Endothelial cell of umbilical vein (primary cell): ENCODE measurements around the gene CAPN5. TPM values are rescaled to one million over a fixed set of nuclear protein-coding genes. Genes with fewer than 3 reads are reported as not detected.

ENCODE experiments used
- BruUV-seq: library from RNA; stranded (reverse); fragments of 400-500 nt; replicated peaks from 2 replicates; lab custom pipeline; 2021; lab: Mats Ljungman, UMichigan
- CTCF ChIA-PET: fragments of 300-600, 350-600 bp; sonication (Branson Sonifier 250); formaldehyde crosslinking; loops from one replicate; lab custom pipeline; 2021; ENCODE audit warnings: antibody characterized with exemption, inconsistent platforms; lab: Charles Lee
- POLR2A ChIA-PET: fragments of 300-600, 350-600 bp; sonication (Branson Sonifier 250); formaldehyde crosslinking; loops from one replicate; lab custom pipeline; 2021; ENCODE audit warnings: antibody characterized with exemption, inconsistent platforms; lab: Charles Lee
- DNase-seq: peaks from one replicate; pipeline ENCODE4 v3.0.0-alpha.2; 2011; ENCODE audit warnings: low read depth, low spot score
- FAIRE-seq: peaks from 2 replicates; lab custom pipeline; 2011; peaks lifted over from hg19 to GRCh38; lab: Jason Lieb, UNC
- H2AFZ ChIP-seq: 2 replicates; pipeline ENCODE4 v1.6.0; 2012; ENCODE audit warnings: low read depth, low read length, control low read depth, inconsistent platforms
- H3K27ac ChIP-seq: 2 replicates; pipeline ENCODE4 v1.5.1; 2011; ENCODE audit warnings: low read depth, mild to moderate bottlenecking, control low read depth, low read length, moderate library complexity; ENCODE audit not compliant: insufficient read depth
- H3K27me3 ChIP-seq, 2 experiments: 2 replicates each; pipeline versions ENCODE4 v1.6.0 to v1.6.1; 2011; ENCODE audit warnings: low read length in 2 of 2, mixed read lengths in 1 of 2; ENCODE audit not compliant: control insufficient read depth in 2 of 2, insufficient read depth in 2 of 2
- H3K36me3 ChIP-seq, 2 experiments: 2 replicates in 1 of 2; 3 replicates in 1 of 2; pipeline ENCODE4 v1.5.1; 2011; ENCODE audit warnings: low read length in 2 of 2, mild to moderate bottlenecking in 1 of 2, moderate library complexity in 1 of 2; ENCODE audit not compliant: control insufficient read depth in 2 of 2, insufficient read depth in 2 of 2; ENCODE audit errors: extremely low read depth in 1 of 2
- H3K4me1 ChIP-seq: 3 replicates; pipeline ENCODE4 v1.5.1; 2011; ENCODE audit warnings: mild to moderate bottlenecking, low read length; ENCODE audit not compliant: control insufficient read depth, insufficient read depth; ENCODE audit errors: extremely low read depth
- H3K4me2 ChIP-seq: 2 replicates; pipeline ENCODE4 v1.6.1; 2011; ENCODE audit warnings: low read length, control low read depth, mixed read lengths; ENCODE audit not compliant: insufficient read depth
- H3K4me3 ChIP-seq, 3 experiments: fragments of 200-600 bp in 1 of 3; sonication (generic), shearing (Covaris generic) in 1 of 3; replicated peaks in 1 of 3; 2 replicates each; pipeline ENCODE4 v1.5.1; 2011 to 2016; ENCODE audit warnings: control low read depth in 3 of 3, low read length in 3 of 3, mild to moderate bottlenecking in 2 of 3, inconsistent platforms in 1 of 3, low read depth in 1 of 3, moderate library complexity in 1 of 3; ENCODE audit not compliant: insufficient read depth in 1 of 3
- H3K79me2 ChIP-seq: 2 replicates; pipeline ENCODE4 v1.6.0; 2012; ENCODE audit warnings: low read length, inconsistent platforms; ENCODE audit not compliant: control insufficient read depth, insufficient read depth
- H3K9ac ChIP-seq: replicated peaks from 2 replicates; pipeline ENCODE3; 2011; ENCODE audit warnings: low read length, control low read depth; ENCODE audit not compliant: insufficient read depth; ENCODE audit errors: extremely low read depth
- H3K9me1 ChIP-seq: replicated peaks from 3 replicates; pipeline ENCODE4 v1.6.0; 2011; ENCODE audit warnings: mild to moderate bottlenecking, low read length; ENCODE audit not compliant: control insufficient read depth, insufficient read depth; ENCODE audit errors: extremely low read depth
- H3K9me3 ChIP-seq: replicated peaks from 2 replicates; pipeline ENCODE4 v1.5.1; 2012; ENCODE audit warnings: low read length, inconsistent platforms; ENCODE audit not compliant: control insufficient read depth, insufficient read depth
- H4K20me1 ChIP-seq: replicated peaks from 2 replicates; pipeline ENCODE3; 2011; ENCODE audit warnings: mild to moderate bottlenecking, low read length; ENCODE audit not compliant: control insufficient read depth, insufficient read depth; ENCODE audit errors: extremely low read depth
- CTCF ChIP-seq, 2 donors: IDR thresholded peaks; 1 replicate in 1 of 2; 2 replicates in 1 of 2; pipeline ENCODE4 v1.5.1; 2011; ENCODE audit warnings: low read length in 2 of 2, mild to moderate bottlenecking in 2 of 2, moderate library complexity in 2 of 2, control low read depth in 1 of 2, inconsistent platforms in 1 of 2, low read depth in 1 of 2; ENCODE audit not compliant: insufficient read depth in 1 of 2; ENCODE audit errors: extremely low read depth in 1 of 2
- EZH2 ChIP-seq: IDR thresholded peaks from 2 replicates; pipeline ENCODE4 v1.6.1; 2012; ENCODE audit warnings: borderline replicate concordance, low read depth, mild to moderate bottlenecking, moderate library complexity, low read length, inconsistent platforms; ENCODE audit not compliant: severe bottlenecking
- FOS ChIP-seq: IDR thresholded peaks from 2 replicates; pipeline ENCODE4 v1.6.1; 2011; ENCODE audit warnings: mild to moderate bottlenecking, low read length, moderate library complexity, borderline replicate concordance; ENCODE audit not compliant: insufficient read depth
- GATA2 ChIP-seq: IDR thresholded peaks from 2 replicates; pipeline ENCODE4 v1.7.0; 2011; ENCODE audit warnings: low read depth, mild to moderate bottlenecking, moderate library complexity, mixed read lengths, low read length; ENCODE audit not compliant: insufficient read length, insufficient read depth
- JUN ChIP-seq: IDR thresholded peaks from 2 replicates; pipeline ENCODE4 v1.6.1; 2011; ENCODE audit warnings: borderline replicate concordance, low read depth; ENCODE audit not compliant: insufficient read length, insufficient read depth
- MAX ChIP-seq: IDR thresholded peaks from 2 replicates; pipeline ENCODE4 v1.6.1; 2011; ENCODE audit not compliant: insufficient read depth, insufficient read length
- MYC ChIP-seq: IDR thresholded peaks from one replicate; pipeline ENCODE4 v1.6.1; 2011; ENCODE audit warnings: mild to moderate bottlenecking, low read depth, low read length
- POLR2A ChIP-seq: IDR thresholded peaks from 2 replicates; pipeline ENCODE4 v1.6.1; 2012; ENCODE audit warnings: low read depth, mild to moderate bottlenecking, control low read depth, low read length
- POLR2AphosphoS5 ChIP-seq: IDR thresholded peaks from 2 replicates; pipeline ENCODE4 v1.6.1; 2012; ENCODE audit warnings: low read depth, mild to moderate bottlenecking, control low read depth, low read length, moderate library complexity; ENCODE audit not compliant: insufficient read depth
- dilution Hi-C: fragments of 300-500 bp; cut with MboI; formaldehyde crosslinking; loops from one replicate; pipeline ENCODE4 v1.15.0; 2019; ENCODE audit warnings: low sequenced_read_pairs; ENCODE audit not compliant: extremely low pct_ligation_motif_present
- intact Hi-C: fragments of 100-400 bp; cut with micrococcal nuclease; formaldehyde crosslinking; loops from one replicate; pipeline ENCODE4 v1.10.0; 2022
- polyA plus RNA-seq, 4 experiments: library from polyadenylated mRNA; depleted of rRNA in 3 of 4; stranded (reverse) in 3 of 4; unstranded in 1 of 4; fragments of >200 nt; gene quantifications; 2 replicates each; pipeline versions ENCODE4 v1.2.1 to v1.2.3, GENCODE V29; 2011 to 2012; ENCODE audit warnings: missing spikeins in 1 of 4
- total RNA-seq: library from RNA; stranded (reverse); gene quantifications from 2 replicates; pipeline ENCODE4 v1.2.3, GENCODE V29; 2021

Gene CAPN5
- total and polyA plus RNA-seq, 2 donors (not counting 3 experiments of a cell fraction or from before 2014, with no cell fraction given), result 15.0 to 17.0 TPM

DNA sequence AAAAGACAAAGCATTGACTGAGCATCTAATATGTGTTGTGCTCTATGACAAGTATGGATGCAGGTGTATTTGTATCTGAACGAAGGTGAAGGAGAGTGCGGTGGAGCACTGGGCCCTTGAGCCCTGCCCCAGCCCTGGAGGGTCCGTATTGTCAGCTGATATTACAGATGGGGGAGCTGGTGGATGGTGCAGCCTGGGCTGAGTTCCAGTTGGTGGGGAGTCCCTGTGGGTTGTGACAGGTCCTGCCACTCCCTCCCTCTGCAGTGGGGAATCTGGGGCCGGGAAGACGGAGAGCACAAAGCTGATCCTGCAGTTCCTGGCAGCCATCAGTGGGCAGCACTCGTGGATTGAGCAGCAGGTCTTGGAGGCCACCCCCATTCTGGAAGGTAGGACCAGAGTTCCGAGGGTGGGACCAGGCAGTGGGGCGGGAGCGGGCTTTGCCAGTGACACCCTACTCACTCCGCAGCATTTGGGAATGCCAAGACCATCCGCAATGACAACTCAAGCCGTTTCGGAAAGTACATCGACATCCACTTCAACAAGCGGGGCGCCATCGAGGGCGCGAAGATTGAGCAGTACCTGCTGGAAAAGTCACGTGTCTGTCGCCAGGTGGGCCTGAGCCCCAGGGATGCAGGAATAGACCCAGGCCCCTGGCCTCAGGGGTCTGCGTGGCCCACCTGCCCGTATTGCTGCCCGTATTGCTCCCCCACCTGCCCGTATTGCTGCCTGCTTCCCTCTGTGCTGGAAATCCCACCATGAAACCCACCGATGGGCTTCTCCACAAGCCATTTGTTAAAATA lies 89.8 kb downstream of the CAPN5 start:
- POLR2A ChIA-PET, result no interaction called here
- CTCF ChIA-PET, result interaction anchor here (0.9 to 1.0 kb wide), 2 partner anchors 29 to 109 kb away, joined by 3 to 6 read pairs; no protein-coding TSS in a partner anchor

More for the DNA sequence above, 89.8 kb downstream of the CAPN5 start:
- no peaks in the 10 kb centered on the region for H3K36me3 ChIP-seq
- intact Hi-C loops (no loop called here), dilution Hi-C loops (no loop called here)
- H4K20me1 ChIP-seq, result no peaks in the 10 kb centered on the region
- TF ChIP-seq MYC (no peak), JUN (no peak), EZH2 (no peak), CTCF (IDR thresholded peaks at IDR 0.05; ENCODE audit: extremely low read depth in 1 of 2, insufficient read depth in 1 of 2, low read depth in 1 of 2, low read length in 2 of 2) (no peak), POLR2AphosphoS5 (no peak), POLR2A (no peak), FOS (no peak), GATA2 (no peak), MAX (no peak)
- no peak overlapping the region for H3K4me3 ChIP-seq
- H3K79me2 ChIP-seq, result no peaks in the 10 kb centered on the region
- H3K27me3 ChIP-seq, result peaks cover 0 to 2% of the 10 kb centered on the region in 2 experiments
- no peak for FAIRE-seq
- no peak overlapping the region for H3K4me2 ChIP-seq
- H3K9ac ChIP-seq, result no peak overlapping the region
- BruUV-seq, result no TSS peak
- H3K9me3 ChIP-seq, result no peaks in the 10 kb centered on the region
- no peak overlapping the region for H3K27ac ChIP-seq
- H2AFZ ChIP-seq, result no peak overlapping the region
- no peak for DNase-seq
- no peaks in the 10 kb centered on the region for H3K4me1 ChIP-seq
- no peaks in the 10 kb centered on the region for H3K9me1 ChIP-seq
